Erythroblast (primary cell): ENCODE data around the gene FMNL3.
"Not testable (repeated sequence)": the region's sequence is repeated elsewhere in the genome, so short reads cannot be mapped to it uniquely, and the experiment has no call there.

Experiments
- DNase-seq, 2 experiments: peaks; one replicate each; lab custom pipeline; 2025; lab: John Stamatoyannopoulos, UW
- GATA1 ChIP-seq: IDR thresholded peaks from 2 replicates; pipeline ENCODE4 v1.6.1; 2011; ENCODE audit warnings: low read depth, mild to moderate bottlenecking, control low read depth, low read length, moderate library complexity
- POLR2A ChIP-seq: IDR thresholded peaks from 2 replicates; pipeline ENCODE4 v1.6.1; 2011; ENCODE audit warnings: mild to moderate bottlenecking, low read length

Gene FMNL3

GRCh38 chr12:49733219-49734017, 26.2 kb upstream of the FMNL3 start:
- DNase-seq: no peak

GRCh38 chr12:49730568-49731101, 23.4 kb upstream of the FMNL3 start:
- TF ChIP-seq POLR2A (no peak), GATA1 (no peak)
- DNase-seq: peak; percentile 79 to 90

More at GRCh38 chr12:49733219-49734017, 26.2 kb upstream of the FMNL3 start:
- TF ChIP-seq GATA1 (no peak), POLR2A (no peak)

- DNase-seq: no peak
- TF ChIP-seq POLR2A (no peak), GATA1 (no peak)
Observed at GRCh38 chr12:49730050-49730449, 22.8 kb upstream of the FMNL3 start.

- TF ChIP-seq GATA1: no peak
- no peak for TF ChIP-seq POLR2A
- no peak for DNase-seq
Observed at GRCh38 chr12:49728446-49728845, 21.2 kb upstream of the FMNL3 start.

- not testable (repeated sequence) for DNase-seq
Observed at GRCh38 chr12:49721355-49721754, 14.2 kb upstream of the FMNL3 start.

- peak in 1 of 2 experiments; percentile 17 for DNase-seq
Observed at GRCh38 chr12:49720214-49720613, 13.0 kb upstream of the FMNL3 start.

GRCh38 chr12:49717800-49718199, 10.6 kb upstream of the FMNL3 start:
- not testable (repeated sequence) for DNase-seq

More at GRCh38 chr12:49720214-49720613, 13.0 kb upstream of the FMNL3 start:
- TF ChIP-seq GATA1: no peak
- TF ChIP-seq POLR2A: no peak

- no peak for TF ChIP-seq GATA1
- TF ChIP-seq POLR2A: no peak
- no peak for DNase-seq
Observed at GRCh38 chr12:49716553-49716952, 9.3 kb upstream of the FMNL3 start.

GRCh38 chr12:49713952-49714351, 6.7 kb upstream of the FMNL3 start:
- DNase-seq: not testable (repeated sequence)

- TF ChIP-seq POLR2A: no peak
- no peak for TF ChIP-seq GATA1
- no peak for DNase-seq
Observed at GRCh38 chr12:49708851-49709250, 1.6 kb upstream of the FMNL3 start.

GRCh38 chr12:49707812-49708147, 575 bp upstream of the FMNL3 start:
- TF ChIP-seq POLR2A (no peak), GATA1 (no peak)
- no peak for DNase-seq

- peak in 1 of 2 experiments; percentile 33 for DNase-seq
- TF ChIP-seq POLR2A (no peak), GATA1 (no peak)
Observed at GRCh38 chr12:49706351-49707127, 666 bp downstream of the FMNL3 start.

- peak in 1 of 2 experiments; percentile 17 for DNase-seq
- TF ChIP-seq POLR2A (no peak), GATA1 (no peak)
Observed at GRCh38 chr12:49705479-49706134, 1.6 kb downstream of the FMNL3 start.

- DNase-seq: no peak
- no peak for TF ChIP-seq GATA1
- TF ChIP-seq POLR2A: no peak
Observed at GRCh38 chr12:49703647-49704137, 3.5 kb downstream of the FMNL3 start.
